WTC11 (cell line): ENCODE data around the gene RASGEF1C. TPM values are rescaled to one million over a fixed set of nuclear protein-coding genes. Genes with fewer than 3 reads are reported as not detected.

Experiments
- ATAC-seq: fragments of 200-7000 bp; cut with Tn5 transposase; 2 replicates; pipeline ENCODE4 v1.10.0; 2021; ENCODE audit warnings: mild to moderate bottlenecking, moderate library complexity
- CTCF ChIA-PET: fragments of 300-600 bp; sonication (Branson Sonifier 250); formaldehyde crosslinking; loops from one replicate; lab custom pipeline; 2021; ENCODE audit warnings: antibody characterized with exemption; lab: Charles Lee
- POLR2A ChIA-PET: fragments of 350-600 bp; sonication (Branson Sonifier 250); formaldehyde crosslinking; loops from one replicate; lab custom pipeline; 2021; ENCODE audit warnings: antibody characterized with exemption; lab: Charles Lee
- DNase-seq: peaks from one replicate; pipeline ENCODE4 v3.0.0; 2021; ENCODE audit warnings: low spot score
- H3K27ac Mint-ChIP-seq: 2 replicates; pipeline ENCODE4 v1.8.0; 2021; ENCODE audit warnings: mixed read lengths
- H3K27me3 Mint-ChIP-seq: 2 replicates; pipeline ENCODE4 v1.8.0; 2021; ENCODE audit warnings: low read depth, mild to moderate bottlenecking, moderate library complexity, mixed read lengths
- H3K36me3 Mint-ChIP-seq: 2 replicates; pipeline ENCODE4 v1.8.0; 2021; ENCODE audit warnings: mixed read lengths
- H3K4me1 Mint-ChIP-seq: 2 replicates; pipeline ENCODE4 v1.8.0; 2022; ENCODE audit warnings: mixed read lengths
- H3K4me3 Mint-ChIP-seq: 2 replicates; pipeline ENCODE4 v1.8.0; 2021; ENCODE audit warnings: mild to moderate bottlenecking, moderate library complexity, mixed read lengths
- H3K9me3 Mint-ChIP-seq: 2 replicates; pipeline ENCODE4 v1.8.0; 2021; ENCODE audit warnings: mixed read lengths
- AR ChIP-seq: fragments of 250-450 bp; sonication (Bioruptor Pico); IDR thresholded peaks from 2 replicates; pipeline ENCODE4 v1.9.0; 2021; ENCODE audit warnings: mild to moderate bottlenecking
- ATF1 ChIP-seq: sonication (generic); formaldehyde crosslinking; IDR thresholded peaks from 2 replicates; pipeline ENCODE4 v1.8.1; 2023; ENCODE audit warnings: mild to moderate bottlenecking, moderate library complexity, missing genetic modification reagents
- CBFB ChIP-seq: sonication (generic); formaldehyde crosslinking; IDR thresholded peaks from 2 replicates; pipeline ENCODE4 v1.8.1; 2022; ENCODE audit warnings: mild to moderate bottlenecking, low read depth, missing genetic modification reagents
- CREB1 ChIP-seq: sonication (generic); formaldehyde crosslinking; IDR thresholded peaks from 2 replicates; pipeline ENCODE4 v1.8.0; 2023; ENCODE audit warnings: mild to moderate bottlenecking, missing genetic modification reagents
- ESRRA ChIP-seq: sonication (generic); formaldehyde crosslinking; IDR thresholded peaks from 2 replicates; pipeline ENCODE4 v1.8.1; 2022; ENCODE audit warnings: mild to moderate bottlenecking, missing genetic modification reagents, borderline replicate concordance
- ETV6 ChIP-seq: sonication (generic); formaldehyde crosslinking; IDR thresholded peaks from 2 replicates; pipeline ENCODE4 v1.8.1; 2022; ENCODE audit warnings: mild to moderate bottlenecking, missing genetic modification reagents
- GTF2I ChIP-seq: fragments of 250-450 bp; sonication (Bioruptor Pico); conservative IDR thresholded peaks from 2 replicates; pipeline ENCODE4 v1.4.0; 2021; ENCODE audit warnings: mild to moderate bottlenecking
- HMGA2 ChIP-seq: fragments of 250-450 bp; sonication (Bioruptor Pico); IDR thresholded peaks from 2 replicates; pipeline ENCODE4 v1.4.0; 2021; ENCODE audit warnings: mild to moderate bottlenecking, moderate library complexity
- JAZF1 ChIP-seq: fragments of 250-450 bp; sonication (Bioruptor Pico); IDR thresholded peaks from 2 replicates; pipeline ENCODE4 v1.9.0; 2021; ENCODE audit warnings: moderate library complexity, mild to moderate bottlenecking, inconsistent platforms
- JUN ChIP-seq: sonication (generic); formaldehyde crosslinking; IDR thresholded peaks from 2 replicates; pipeline ENCODE4 v1.8.0; 2023; ENCODE audit warnings: mild to moderate bottlenecking, missing genetic modification reagents
- NFE2L1 ChIP-seq: sonication (generic); formaldehyde crosslinking; IDR thresholded peaks from 2 replicates; pipeline ENCODE4 v1.8.1; 2023; ENCODE audit warnings: missing genetic modification reagents
- NFYB ChIP-seq: sonication (generic); formaldehyde crosslinking; conservative IDR thresholded peaks from 2 replicates; pipeline ENCODE4 v1.8.0; 2022; ENCODE audit warnings: low read depth, missing genetic modification reagents
- NR1H2 ChIP-seq: sonication (generic); formaldehyde crosslinking; IDR thresholded peaks from 2 replicates; pipeline ENCODE4 v1.9.0; 2021; ENCODE audit warnings: mild to moderate bottlenecking, moderate library complexity, missing genetic modification reagents
- OVOL2 ChIP-seq: fragments of 250-450 bp; sonication (Bioruptor Pico); IDR thresholded peaks from 2 replicates; pipeline ENCODE4 v1.9.0; 2021; ENCODE audit warnings: mild to moderate bottlenecking, borderline replicate concordance
- TP53 ChIP-seq: sonication (generic); formaldehyde crosslinking; IDR thresholded peaks from 2 replicates; pipeline ENCODE4 v1.8.1; 2023; ENCODE audit warnings: mild to moderate bottlenecking, missing genetic modification reagents
- ZNF219 ChIP-seq: sonication (generic); formaldehyde crosslinking; IDR thresholded peaks from 2 replicates; pipeline ENCODE4 v1.8.0; 2023; ENCODE audit warnings: missing genetic modification reagents, mild to moderate bottlenecking, borderline replicate concordance
- ZNF232 ChIP-seq: sonication (generic); formaldehyde crosslinking; IDR thresholded peaks from 2 replicates; pipeline ENCODE4 v1.8.0; 2022; ENCODE audit warnings: mild to moderate bottlenecking, missing genetic modification reagents
- ZNF263 ChIP-seq: sonication (generic); formaldehyde crosslinking; IDR thresholded peaks from 2 replicates; pipeline ENCODE4 v1.8.1; 2022; ENCODE audit warnings: low read depth, mild to moderate bottlenecking, moderate library complexity, missing genetic modification reagents
- ZNF317 ChIP-seq: sonication (generic); formaldehyde crosslinking; IDR thresholded peaks from 2 replicates; pipeline ENCODE4 v1.8.1; 2023; ENCODE audit warnings: low read depth, mild to moderate bottlenecking, moderate library complexity, missing genetic modification reagents, borderline replicate concordance
- ZNF396 ChIP-seq: fragments of 250-450 bp; sonication (Bioruptor Pico); IDR thresholded peaks from 2 replicates; pipeline ENCODE4 v1.8.0; 2021; ENCODE audit warnings: mild to moderate bottlenecking, moderate library complexity, borderline replicate concordance
- total RNA-seq: library from RNA; stranded (reverse); gene quantifications from 3 replicates; pipeline ENCODE4 v1.2.3, GENCODE V29; 2021
- TF ChIP-seq, protein P1 (sequence below): sonication (generic); formaldehyde crosslinking; IDR thresholded peaks from 2 replicates; pipeline ENCODE4 v1.8.0; 2023; ENCODE audit warnings: mild to moderate bottlenecking, missing genetic modification reagents
- TF ChIP-seq, protein P2 (sequence below): sonication (generic); formaldehyde crosslinking; IDR thresholded peaks from 2 replicates; pipeline ENCODE4 v1.8.0; 2022; ENCODE audit warnings: mild to moderate bottlenecking, missing genetic modification reagents
- TF ChIP-seq, protein P3 (sequence below): sonication (generic); formaldehyde crosslinking; IDR thresholded peaks from 2 replicates; pipeline ENCODE4 v1.8.1; 2023; ENCODE audit warnings: mild to moderate bottlenecking, missing genetic modification reagents
- TF ChIP-seq, protein P4 (sequence below): sonication (generic); formaldehyde crosslinking; IDR thresholded peaks from 2 replicates; pipeline ENCODE4 v1.8.1; 2023; ENCODE audit warnings: mild to moderate bottlenecking, missing genetic modification reagents, moderate library complexity
- TF ChIP-seq, protein P5 (sequence below): sonication (generic); formaldehyde crosslinking; IDR thresholded peaks from 2 replicates; pipeline ENCODE4 v1.8.1; 2023; ENCODE audit warnings: mild to moderate bottlenecking, moderate library complexity, missing genetic modification reagents

RASGEF1C gene
- total RNA-seq, 1 experiment from 2014 or later: 0.96 TPM

GRCh38 chr5:180191716-180192115 lies 17.3 kb downstream of the RASGEF1C start (continued):
- TF ChIP-seq, protein P1, sequence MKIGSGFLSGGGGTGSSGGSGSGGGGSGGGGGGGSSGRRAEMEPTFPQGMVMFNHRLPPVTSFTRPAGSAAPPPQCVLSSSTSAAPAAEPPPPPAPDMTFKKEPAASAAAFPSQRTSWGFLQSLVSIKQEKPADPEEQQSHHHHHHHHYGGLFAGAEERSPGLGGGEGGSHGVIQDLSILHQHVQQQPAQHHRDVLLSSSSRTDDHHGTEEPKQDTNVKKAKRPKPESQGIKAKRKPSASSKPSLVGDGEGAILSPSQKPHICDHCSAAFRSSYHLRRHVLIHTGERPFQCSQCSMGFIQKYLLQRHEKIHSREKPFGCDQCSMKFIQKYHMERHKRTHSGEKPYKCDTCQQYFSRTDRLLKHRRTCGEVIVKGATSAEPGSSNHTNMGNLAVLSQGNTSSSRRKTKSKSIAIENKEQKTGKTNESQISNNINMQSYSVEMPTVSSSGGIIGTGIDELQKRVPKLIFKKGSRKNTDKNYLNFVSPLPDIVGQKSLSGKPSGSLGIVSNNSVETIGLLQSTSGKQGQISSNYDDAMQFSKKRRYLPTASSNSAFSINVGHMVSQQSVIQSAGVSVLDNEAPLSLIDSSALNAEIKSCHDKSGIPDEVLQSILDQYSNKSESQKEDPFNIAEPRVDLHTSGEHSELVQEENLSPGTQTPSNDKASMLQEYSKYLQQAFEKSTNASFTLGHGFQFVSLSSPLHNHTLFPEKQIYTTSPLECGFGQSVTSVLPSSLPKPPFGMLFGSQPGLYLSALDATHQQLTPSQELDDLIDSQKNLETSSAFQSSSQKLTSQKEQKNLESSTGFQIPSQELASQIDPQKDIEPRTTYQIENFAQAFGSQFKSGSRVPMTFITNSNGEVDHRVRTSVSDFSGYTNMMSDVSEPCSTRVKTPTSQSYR (CRISPR knock-in tag): no peak
- no peak for TF ChIP-seq ETV6 (CRISPR knock-in tag)

DNA sequence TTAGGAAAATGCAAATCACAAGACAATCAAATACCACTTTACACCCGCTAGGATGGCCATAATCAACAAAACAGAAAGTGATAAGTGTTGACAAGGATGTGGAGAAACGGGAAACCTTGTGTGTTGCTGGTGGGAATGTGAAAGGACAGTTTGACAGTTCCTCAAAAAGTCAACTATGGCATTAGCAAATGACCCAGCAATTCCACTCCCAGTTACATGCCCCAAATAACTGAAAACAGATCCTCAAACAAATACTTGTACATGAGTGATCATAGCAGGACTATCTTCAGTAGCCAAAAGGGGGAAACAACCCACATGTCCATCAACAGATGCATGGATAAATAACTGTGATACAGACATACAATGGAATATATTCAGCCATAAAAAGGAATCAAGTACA lies 21.2 kb downstream of the RASGEF1C start:
- ATAC-seq (no peak), DNase-seq (no peak)
- ChIA-PET POLR2A (no interaction called here), CTCF (no interaction called here)
- H3K27ac Mint-ChIP-seq: no peak overlapping the region
- no peaks in the 10 kb centered on the region; the same call in 1 of the 2 replicates for H3K27me3 Mint-ChIP-seq
- peaks cover 50% of the 10 kb centered on the region for H3K9me3 Mint-ChIP-seq
- TF ChIP-seq, protein P2, sequence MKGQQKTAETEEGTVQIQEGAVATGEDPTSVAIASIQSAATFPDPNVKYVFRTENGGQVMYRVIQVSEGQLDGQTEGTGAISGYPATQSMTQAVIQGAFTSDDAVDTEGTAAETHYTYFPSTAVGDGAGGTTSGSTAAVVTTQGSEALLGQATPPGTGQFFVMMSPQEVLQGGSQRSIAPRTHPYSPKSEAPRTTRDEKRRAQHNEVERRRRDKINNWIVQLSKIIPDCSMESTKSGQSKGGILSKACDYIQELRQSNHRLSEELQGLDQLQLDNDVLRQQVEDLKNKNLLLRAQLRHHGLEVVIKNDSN: no peak
- TF ChIP-seq JUN (CRISPR knock-in tag) (no peak), AR (CRISPR knock-in tag) (no peak), ZNF219 (CRISPR knock-in tag) (no peak), CBFB (no peak), ZNF232 (CRISPR knock-in tag) (no peak), ESRRA (CRISPR knock-in tag) (no peak), ZNF396 (CRISPR knock-in tag) (no peak), CREB1 (CRISPR knock-in tag) (no peak), GTF2I (CRISPR knock-in tag) (no peak), JAZF1 (CRISPR knock-in tag) (no peak)
- TF ChIP-seq, protein P3, sequence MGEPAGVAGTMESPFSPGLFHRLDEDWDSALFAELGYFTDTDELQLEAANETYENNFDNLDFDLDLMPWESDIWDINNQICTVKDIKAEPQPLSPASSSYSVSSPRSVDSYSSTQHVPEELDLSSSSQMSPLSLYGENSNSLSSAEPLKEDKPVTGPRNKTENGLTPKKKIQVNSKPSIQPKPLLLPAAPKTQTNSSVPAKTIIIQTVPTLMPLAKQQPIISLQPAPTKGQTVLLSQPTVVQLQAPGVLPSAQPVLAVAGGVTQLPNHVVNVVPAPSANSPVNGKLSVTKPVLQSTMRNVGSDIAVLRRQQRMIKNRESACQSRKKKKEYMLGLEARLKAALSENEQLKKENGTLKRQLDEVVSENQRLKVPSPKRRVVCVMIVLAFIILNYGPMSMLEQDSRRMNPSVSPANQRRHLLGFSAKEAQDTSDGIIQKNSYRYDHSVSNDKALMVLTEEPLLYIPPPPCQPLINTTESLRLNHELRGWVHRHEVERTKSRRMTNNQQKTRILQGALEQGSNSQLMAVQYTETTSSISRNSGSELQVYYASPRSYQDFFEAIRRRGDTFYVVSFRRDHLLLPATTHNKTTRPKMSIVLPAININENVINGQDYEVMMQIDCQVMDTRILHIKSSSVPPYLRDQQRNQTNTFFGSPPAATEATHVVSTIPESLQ (CRISPR knock-in tag): no peak
- TF ChIP-seq, all 79 proteins: peak for 0
- Mint-ChIP-seq H3K4me3 (no peak overlapping the region), H3K4me1 (no peaks in the 10 kb centered on the region), H3K36me3 (peaks cover 12% of the 10 kb centered on the region)

DNA sequence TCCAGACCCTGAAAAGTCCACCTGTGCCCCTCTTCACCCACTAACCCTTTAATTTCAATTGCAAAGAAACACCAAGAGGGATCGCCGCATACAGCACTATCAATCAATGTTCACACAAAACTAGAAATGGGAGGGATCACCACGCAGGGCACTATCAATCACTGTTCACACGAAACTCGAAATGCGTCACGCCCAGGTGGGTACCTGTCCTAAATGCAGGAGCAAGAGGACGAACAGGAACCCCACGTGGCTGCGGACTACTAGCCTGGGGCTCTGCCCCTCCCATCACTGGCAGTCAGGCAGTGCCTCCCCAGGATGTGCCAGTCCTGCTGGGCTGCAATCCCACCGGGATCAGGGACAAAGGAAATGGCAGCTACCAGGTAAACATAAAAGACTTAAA lies 28.2 kb downstream of the RASGEF1C start:
- ATAC-seq: no peak
- DNase-seq: no peak
- H3K9me3 Mint-ChIP-seq: peaks cover 12% of the 10 kb centered on the region
- no peaks in the 10 kb centered on the region; the same call in 1 of the 2 replicates for H3K27me3 Mint-ChIP-seq
- peaks cover 4% of the 10 kb centered on the region for H3K4me1 Mint-ChIP-seq
- ChIA-PET CTCF (no interaction called here), POLR2A (no interaction called here)
- H3K27ac Mint-ChIP-seq: no peak overlapping the region
- peaks cover 14% of the 10 kb centered on the region for H3K36me3 Mint-ChIP-seq
- no peak overlapping the region for H3K4me3 Mint-ChIP-seq
- TF ChIP-seq OVOL2 (CRISPR knock-in tag): no peak
- TF ChIP-seq, protein P4, sequence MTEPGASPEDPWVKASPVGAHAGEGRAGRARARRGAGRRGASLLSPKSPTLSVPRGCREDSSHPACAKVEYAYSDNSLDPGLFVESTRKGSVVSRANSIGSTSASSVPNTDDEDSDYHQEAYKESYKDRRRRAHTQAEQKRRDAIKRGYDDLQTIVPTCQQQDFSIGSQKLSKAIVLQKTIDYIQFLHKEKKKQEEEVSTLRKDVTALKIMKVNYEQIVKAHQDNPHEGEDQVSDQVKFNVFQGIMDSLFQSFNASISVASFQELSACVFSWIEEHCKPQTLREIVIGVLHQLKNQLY: no peak
- TF ChIP-seq HMGA2: no peak
- TF ChIP-seq ZNF263: no peak
- no peak for TF ChIP-seq ZNF396 (CRISPR knock-in tag)
- TF ChIP-seq, protein P5, sequence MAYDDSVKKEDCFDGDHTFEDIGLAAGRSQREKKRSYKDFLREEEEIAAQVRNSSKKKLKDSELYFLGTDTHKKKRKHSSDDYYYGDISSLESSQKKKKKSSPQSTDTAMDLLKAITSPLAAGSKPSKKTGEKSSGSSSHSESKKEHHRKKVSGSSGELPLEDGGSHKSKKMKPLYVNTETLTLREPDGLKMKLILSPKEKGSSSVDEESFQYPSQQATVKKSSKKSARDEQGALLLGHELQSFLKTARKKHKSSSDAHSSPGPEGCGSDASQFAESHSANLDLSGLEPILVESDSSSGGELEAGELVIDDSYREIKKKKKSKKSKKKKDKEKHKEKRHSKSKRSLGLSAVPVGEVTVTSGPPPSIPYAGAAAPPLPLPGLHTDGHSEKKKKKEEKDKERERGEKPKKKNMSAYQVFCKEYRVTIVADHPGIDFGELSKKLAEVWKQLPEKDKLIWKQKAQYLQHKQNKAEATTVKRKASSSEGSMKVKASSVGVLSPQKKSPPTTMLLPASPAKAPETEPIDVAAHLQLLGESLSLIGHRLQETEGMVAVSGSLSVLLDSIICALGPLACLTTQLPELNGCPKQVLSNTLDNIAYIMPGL (CRISPR knock-in tag): no peak
- no peak for TF ChIP-seq NFE2L1 (CRISPR knock-in tag)
- TF ChIP-seq ZNF317 (CRISPR knock-in tag): no peak
- no peak for TF ChIP-seq ETV6 (CRISPR knock-in tag)
- TF ChIP-seq JUN (CRISPR knock-in tag): no peak
- no peak for TF ChIP-seq GTF2I (CRISPR knock-in tag)
- TF ChIP-seq ATF1 (CRISPR knock-in tag): no peak
- TF ChIP-seq NR1H2 (CRISPR knock-in tag): no peak
- no peak for TF ChIP-seq TP53 (CRISPR knock-in tag)
- no peak for TF ChIP-seq NFYB
